NCI-H1694 treated with DMSO at 0.1 percent for 48 hours (cell line): ENCODE measurements around the gene SORT1.

Source experiments
- DNase-seq: peaks from one replicate; lab custom pipeline; 2025; lab: John Stamatoyannopoulos, UW

Gene SORT1

DNA sequence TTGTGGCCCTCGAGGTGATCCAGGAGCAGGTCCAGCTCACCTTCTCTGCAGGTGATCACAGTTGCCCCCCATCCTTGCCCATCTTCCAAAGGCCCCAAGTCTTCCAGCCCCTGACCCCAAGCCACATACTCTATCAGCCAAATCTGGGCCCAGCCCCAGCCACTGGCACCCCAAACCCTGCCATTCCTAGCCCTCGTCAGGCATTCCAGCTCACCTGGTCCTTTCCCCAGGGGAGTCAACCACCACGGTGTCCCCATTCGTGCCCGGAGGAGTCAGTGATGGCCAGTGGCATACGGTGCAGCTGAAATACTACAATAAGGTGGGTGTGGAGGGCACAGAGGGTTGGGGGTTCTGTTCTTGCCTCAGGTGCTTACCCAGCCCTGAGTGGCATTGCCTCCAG, 136.1 kb downstream of the SORT1 start:
- no peak for DNase-seq

DNA sequence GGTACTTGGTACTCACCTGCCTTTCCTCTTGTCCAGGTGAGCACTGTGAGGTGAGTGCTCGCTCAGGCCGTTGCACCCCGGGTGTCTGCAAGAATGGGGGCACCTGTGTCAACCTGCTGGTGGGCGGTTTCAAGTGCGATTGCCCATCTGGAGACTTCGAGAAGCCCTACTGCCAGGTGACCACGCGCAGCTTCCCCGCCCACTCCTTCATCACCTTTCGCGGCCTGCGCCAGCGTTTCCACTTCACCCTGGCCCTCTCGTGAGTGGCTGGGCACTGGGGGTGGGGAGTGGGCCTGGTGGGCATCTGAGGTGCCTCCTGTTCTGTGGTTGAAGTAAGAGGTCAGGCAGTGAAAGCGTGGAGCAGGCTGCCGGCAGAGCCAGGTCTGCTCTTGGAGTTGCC, 136.7 kb downstream of the SORT1 start:
- no peak for DNase-seq

DNA sequence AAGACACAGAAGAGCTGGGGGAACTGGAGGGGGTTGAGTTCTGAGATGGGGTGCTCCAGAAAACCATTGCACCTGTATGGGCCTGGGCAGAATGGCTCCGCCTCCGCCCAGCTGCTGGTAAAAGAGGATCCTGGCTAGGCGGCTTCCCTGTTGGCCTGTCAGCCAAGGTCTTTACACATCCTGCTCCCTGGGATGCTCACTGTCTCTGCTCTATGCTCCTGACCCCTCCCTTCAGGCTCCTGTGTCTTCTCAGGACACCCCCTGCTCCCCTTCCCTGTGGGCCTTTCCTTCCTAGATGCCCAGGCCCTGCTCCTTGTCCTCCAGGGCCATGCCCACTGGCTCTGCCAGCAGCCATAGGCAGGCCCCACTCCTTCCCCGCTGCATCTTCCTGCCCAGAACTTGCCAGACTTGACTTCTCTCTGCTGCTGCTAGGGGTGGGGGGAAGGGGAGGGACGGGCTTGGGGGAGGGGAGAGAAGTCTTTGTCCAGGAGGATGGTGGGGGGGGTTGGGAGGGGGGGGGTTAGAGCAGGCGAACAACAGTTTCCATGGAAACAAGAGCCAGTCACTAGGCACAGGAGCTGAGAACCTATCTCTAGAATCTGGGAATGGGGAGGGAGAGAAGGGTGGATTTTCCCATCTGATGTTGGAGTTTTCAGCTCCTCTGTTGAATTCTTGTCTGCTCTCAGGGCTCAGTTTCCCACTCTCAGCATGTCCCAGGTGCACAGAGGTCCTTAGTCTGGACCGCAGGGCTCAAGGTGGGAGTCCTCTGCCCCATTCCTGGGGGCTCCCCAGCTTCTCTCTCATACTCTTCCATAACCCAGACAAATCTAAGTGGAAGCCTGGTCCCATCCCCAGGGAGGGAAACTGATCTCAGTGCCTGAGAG, 137.8 kb downstream of the SORT1 start:
- DNase-seq, result no peak
